Stimulated activated CD4-positive, alpha-beta T cell treated with anti-CD3 and anti-CD28 coated beads, Interleukin-1b, Interleukin-23, amount 100 ng/mL, for 1 hour (primary cell): ENCODE results near the gene THBD.
"Not testable (repeated sequence)": the region's sequence is repeated elsewhere in the genome, so short reads cannot be mapped to it uniquely, and the experiment has no call there.

ENCODE experiments used
- DNase-seq, 2 donors: peaks; one replicate each; pipeline ENCODE4 v3.0.0-alpha.2; 2020; ENCODE audit warnings: low read depth in 2 of 2

The THBD gene

DNA sequence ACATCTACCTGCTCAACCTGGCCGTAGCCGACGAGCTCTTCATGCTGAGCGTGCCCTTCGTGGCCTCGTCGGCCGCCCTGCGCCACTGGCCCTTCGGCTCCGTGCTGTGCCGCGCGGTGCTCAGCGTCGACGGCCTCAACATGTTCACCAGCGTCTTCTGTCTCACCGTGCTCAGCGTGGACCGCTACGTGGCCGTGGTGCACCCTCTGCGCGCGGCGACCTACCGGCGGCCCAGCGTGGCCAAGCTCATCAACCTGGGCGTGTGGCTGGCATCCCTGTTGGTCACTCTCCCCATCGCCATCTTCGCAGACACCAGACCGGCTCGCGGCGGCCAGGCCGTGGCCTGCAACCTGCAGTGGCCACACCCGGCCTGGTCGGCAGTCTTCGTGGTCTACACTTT lies 13.7 kb downstream of the THBD start:
- DNase-seq = no peak

DNA sequence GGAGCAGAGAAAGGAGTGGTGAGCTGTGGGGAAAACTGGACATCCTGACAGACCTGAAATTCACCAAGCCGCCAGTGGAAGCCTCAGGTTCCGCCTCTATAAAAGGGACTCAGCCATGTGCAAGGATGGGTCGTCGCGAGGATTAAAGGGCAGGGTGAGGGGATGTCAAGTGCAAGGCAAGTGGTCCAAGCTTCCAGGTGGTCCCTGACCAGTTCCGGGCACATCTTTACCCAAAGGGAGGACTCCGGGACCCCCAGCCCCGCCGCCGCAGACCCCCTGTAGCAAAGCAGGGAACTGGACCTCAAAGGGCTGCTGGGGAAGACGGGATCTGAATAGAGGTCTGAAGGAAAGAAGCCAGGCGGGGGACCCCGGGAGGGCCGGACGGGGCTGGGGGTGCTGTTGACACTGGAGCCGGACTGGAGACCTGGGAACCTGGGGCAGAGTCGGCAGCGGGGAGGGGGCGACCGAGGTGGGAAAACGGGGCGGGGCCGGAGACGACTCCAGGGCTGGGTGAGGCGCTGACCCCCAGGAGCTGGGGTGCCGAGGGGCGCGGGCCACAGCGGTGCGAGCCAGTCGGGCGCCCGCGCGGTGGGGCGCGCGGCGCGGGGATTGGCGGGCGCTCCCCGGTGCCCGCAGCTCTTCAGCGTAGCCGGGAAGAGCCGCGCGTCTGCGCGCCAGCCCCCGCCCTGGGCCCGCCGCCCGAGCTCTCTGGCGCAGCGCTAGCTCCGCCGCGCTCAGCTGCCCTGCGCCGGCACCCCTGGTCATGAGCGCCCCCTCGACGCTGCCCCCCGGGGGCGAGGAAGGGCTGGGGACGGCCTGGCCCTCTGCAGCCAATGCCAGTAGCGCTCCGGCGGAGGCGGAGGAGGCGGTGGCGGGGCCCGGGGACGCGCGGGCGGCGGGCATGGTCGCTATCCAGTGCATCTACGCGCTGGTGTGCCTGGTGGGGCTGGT lies 14.5 kb downstream of the THBD start, which contains the start of gene SSTR4:
SSTR4 (plus strand) TSS at position 592 of the 951 bp plus-strand sequence; CDS start at position 764, 172 bp downstream.
- DNase-seq = no peak

DNA sequence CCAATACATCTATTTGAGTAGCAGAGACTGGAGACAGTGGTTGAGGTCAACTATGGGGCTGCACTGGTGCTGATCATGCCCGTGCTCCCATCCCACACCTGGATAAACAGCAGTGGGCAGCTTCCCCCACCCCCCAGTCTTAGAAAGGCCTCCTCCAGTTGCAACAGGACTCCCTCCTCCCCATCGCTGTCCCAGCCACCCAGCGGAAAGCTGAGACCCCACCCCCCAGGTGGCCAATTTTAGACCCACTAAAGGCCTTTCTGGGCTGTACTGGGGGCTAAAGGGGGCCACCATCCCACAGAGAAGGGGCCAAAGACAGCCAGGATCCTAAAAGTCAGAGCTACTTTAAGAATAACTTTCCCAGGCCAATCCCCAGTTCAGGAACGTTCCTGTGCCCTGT lies 15.6 kb downstream of the THBD start:
- no peak for DNase-seq

DNA sequence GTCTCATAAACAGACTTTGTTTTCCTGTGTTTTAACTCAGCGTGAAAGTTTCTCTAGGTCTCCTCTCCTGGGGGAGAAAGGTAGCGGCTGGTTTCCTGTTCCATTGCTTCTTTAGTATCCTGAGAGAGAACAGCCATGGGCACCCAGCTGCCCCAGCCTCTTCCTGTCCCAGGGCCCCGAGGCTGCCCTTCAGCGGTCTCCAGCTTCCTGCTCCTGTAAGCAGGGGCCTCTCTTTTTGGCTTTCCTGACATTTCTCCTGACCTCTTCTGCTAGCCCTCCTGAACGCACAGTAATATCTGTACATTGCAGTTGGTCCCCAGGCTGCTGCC lies 16.8 kb downstream of the THBD start:
- no peak for DNase-seq

DNA sequence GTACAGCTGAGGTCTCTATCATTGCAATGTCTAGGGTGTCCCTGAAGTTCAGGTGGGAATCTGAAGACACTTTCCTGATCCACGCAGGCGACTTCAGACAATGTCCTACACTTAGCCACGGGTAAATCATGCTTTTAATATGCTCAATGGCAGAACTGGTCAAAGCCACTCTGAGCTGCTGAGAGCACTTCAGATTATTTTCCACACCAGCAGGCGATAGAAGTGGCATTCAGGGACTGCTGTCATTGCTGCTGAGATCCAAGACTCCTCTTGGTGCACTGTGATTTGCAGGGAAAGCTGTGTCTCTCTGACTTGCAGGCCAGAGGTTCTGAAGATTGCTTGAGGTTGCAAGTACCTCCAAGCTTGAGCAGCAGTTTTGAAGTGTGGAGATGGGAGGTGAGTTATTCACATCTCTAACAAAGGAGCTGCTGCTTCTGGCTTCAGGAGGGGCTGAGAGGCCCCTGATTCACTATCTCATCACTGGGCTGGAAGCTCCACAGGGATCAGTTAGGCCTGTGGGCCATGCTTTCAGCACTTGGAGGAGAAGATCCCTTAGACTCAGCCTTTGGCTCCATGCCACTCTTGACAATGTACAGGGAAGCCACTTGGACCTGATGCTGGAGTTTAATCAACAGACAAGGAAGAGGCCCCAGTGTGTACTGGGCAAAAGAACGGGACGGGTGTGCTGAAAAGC lies 17.3 kb downstream of the THBD start:
- no peak for DNase-seq

DNA sequence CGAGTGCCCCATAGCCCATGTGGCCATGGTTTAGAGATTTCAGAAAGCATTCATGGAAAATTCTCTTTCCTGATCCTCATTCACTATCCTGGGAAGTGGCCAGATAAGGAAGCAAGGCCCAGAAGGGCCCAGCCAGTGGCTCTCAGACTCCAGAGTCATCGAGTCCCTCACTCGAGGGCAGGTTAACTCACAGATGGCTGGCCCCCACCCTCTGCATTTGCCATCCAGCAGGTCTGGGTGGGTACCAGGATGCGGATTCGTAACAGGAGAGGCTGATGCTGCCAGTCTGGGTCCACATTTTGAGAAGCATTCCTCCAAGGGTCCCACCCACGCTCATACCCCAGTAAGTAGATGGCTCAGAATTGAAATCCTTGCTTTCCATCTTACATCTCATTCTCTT lies 18.1 kb downstream of the THBD start:
- no peak for DNase-seq

DNA sequence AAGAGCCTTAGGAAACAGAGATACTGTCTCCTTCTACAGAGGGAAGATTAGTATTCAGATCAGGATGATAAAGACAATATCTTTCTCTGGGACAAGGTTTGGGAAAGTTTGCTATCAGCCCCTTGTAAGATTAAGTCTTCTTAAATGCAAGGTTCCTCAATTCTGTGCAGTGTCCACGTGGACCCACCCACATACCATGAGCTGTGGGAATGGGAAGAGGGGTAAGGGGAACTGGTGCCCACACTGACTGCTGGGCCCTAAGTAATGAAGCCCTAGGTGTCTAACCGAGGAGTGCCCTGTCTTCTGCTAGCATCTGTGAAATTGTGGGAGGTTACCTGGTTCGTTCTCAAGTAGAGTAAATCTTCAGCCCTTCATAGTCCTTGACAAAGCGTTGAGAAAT lies 20.1 kb downstream of the THBD start:
- DNase-seq = no peak

DNA sequence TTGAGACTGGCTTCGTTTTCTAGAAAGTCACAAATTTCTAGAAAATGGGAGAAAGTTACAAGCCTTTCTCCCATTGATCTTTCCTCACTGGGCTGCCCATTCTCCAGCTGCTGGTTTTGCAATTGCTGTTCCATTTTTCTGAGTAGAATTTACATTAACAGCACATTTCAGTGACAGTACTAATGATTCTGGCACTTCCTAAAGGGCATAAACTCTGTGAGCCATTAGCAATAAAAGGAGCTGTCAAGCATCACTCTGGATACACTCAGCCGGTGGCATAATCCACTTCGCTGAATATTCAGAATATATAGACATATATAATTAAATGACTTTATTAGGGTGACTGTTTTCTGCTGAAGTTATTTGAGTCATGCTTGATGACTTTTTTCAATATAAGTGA lies 21.1 kb downstream of the THBD start:
- DNase-seq = no peak

DNA sequence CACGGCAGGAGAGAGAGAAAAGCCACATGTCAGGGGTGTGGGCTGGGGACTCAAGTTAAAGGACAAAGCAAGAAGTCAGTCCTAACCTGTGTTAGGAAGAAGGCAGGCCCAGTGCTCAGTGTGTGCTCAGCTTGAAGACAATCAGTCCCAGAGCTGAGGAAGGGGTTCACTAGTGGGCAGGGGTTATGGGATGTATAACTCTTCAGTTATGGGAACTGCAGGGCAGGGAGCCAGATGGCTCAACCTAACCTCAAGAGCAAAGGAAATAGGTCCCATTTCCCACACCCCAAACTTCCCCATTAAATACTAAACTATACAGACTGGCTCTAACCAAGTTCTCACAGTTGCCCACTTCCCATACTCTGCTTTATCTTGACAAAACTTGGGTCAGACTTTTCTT lies 21.8 kb downstream of the THBD start:
- DNase-seq = no peak

DNA sequence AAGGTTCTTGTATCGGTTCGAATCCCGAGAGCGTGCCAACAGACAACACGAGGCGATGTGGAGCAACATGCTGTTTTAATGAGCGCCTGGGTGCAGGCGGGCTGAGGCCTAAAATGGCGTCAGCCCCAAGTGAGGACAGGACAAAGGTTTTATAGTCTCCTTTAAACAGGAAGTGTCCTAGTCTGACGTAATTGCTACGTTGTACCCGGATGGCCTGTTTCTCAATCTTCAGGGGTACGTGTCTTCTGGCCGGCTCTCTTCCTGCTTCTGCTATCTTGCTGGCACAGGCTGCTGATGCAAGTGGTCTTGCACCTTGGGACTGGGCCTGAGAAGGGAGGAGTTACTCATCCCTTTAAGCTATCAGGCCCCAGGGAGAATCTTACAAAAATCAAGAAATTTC lies 24.0 kb downstream of the THBD start:
- DNase-seq = not testable (repeated sequence)

DNA sequence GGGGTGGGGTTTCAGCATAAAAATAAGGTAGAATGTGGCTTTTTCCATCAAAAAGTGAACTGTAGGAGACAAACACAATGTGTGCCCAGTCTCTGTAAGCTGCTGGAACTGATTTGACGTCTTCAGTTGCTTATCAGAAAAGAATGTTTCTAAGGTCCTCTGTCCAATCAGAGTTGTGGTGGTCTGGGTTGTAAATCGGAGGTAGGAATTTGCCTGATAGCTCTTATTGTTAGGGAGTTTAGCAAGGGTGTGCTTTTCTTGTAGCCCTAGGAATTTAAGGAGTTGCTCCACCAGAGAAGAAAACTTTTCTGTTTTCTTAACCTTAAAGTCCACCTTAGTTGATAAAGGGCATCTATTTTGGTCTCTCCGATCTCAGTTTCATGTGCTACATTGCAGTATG lies 24.8 kb downstream of the THBD start:
- DNase-seq = no peak

DNA sequence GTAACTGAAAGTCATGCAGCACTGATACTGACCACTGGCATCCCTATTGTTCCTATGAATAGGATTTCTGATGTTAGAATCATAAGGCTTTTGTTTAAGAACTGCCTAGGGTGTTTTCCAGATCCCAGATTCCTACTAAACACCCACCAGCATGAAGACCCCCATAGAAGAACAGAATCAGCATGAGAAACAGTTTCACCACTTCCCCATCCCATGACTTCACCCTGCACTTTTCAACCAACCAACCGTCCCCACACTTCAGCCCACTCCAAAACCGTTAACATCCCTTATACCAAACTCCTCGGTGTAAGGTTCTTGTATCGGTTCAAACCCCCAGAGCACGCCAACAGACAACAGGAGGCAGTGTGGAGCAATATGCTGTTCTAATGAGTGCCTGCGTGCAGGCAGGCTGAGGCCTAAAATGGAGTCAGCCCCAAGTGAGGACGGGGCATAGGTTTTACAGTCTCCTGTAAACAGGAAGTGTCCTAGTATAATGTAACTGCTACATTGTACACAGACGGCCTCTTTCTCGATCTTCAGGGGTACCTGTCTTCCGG lies 25.8 kb downstream of the THBD start:
- DNase-seq = no peak

DNA sequence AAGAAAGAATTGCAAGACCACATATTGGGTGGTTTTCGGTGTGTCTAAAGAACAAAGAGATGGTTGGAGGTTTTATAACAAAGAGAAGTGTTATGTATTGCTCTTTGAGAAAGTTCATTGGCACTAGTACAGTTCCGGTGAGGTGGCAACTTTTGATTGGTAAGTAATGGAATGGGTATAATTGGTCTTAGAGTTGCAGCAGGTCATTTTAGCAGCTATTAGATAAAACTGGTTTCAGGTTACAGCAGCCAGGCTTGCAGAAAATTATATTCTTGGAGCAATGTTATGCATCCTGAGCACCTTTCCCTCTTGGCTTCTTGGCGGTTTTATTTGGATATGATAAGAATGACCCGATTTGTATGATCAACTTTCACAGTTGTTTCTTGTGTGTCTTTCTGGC lies 26.6 kb downstream of the THBD start:
- no peak for DNase-seq

DNA sequence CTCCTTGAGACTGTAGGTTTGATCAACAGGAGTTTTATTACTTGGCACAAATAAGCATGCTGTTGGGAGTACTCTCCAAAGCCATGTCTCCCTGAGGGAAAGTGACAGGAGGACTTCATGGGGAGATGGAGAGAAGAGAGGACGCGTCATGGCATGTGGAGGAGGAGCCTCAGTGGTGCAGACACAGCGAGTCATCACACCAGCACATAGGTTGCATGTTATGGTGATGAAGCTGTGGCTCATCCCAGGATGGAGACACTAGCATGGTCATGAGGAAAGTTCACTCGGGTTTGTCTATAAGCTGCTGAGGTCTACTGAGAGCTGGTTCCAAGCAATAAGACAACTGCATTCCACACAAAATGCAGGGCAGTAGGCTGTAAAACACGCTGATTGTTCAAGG lies 27.5 kb downstream of the THBD start:
- DNase-seq = no peak

DNA sequence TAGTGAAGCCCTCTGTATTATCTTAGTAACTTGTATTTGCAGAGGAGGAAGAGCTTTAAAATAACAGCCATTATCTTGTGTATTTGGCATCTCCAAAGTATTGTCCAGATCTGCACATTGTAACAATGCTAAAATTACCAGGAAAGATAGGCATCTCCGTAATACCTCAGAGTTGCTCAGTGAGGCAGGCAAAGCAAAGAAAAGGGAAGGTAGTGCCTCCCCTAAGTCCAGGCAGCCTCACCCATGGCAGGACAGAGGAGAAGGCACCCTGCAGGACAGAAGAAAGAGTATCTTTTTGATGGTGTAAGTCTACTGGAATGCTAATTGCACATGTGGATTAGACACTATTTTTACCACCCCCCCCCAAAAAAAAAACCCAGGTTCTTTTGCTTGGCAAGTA lies 27.9 kb downstream of the THBD start:
- DNase-seq = no peak

DNA sequence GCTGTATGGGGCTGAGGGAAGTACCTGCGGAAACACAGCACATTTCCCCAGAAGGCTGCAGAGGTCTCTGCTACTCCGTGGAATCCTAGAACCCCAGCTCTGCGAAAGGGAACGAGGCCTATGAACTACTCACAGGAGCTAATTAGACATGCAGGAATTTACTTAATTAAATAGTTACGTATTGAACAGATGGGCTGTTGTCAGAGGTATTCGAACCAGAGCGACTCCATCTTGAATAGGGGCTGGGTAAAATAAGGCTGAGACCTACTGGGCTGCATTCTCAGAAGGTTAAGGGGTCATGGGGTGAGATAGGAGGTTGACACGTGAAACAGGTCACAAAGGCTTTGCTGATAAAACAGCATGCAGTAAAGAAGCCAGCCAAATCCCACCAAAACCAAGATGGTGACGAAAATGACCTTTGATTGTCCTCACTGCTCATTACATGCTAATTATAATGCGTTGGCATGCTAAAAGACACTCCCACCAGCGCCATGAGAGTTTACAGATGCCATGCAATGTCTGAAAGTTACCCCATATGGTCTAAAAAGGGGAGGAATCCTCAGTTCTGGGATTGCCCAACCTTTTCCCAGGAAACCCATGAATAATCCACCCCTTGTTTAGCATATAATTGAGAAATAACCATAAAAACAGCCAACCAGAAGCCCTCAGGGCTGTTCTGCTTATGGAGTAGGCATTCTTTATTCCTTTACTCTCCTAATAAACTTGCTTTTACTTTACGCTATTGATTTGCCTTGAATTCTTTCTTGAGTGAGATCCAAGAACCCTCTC lies 29.0 kb downstream of the THBD start:
- DNase-seq = no peak

DNA sequence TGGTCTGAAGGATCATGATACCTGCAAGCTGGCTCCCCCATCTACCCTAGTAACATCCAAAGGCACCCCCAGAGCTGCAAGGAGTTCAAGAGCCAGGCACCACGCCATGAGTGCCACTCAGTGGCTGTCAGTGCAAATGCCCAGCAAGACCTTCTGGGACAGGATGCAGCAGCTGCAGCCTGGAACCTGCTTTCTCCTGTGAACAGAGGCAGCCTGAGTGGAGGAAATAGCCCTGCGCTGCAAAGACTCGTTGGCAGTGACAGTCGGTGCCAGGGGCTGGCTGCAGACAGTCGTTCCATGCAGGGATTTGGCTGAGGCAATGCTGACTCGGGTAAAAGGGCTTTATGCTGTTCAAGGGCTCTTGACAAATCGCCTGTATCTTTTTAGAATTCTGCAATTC lies 30.1 kb downstream of the THBD start:
- DNase-seq = no peak

DNA sequence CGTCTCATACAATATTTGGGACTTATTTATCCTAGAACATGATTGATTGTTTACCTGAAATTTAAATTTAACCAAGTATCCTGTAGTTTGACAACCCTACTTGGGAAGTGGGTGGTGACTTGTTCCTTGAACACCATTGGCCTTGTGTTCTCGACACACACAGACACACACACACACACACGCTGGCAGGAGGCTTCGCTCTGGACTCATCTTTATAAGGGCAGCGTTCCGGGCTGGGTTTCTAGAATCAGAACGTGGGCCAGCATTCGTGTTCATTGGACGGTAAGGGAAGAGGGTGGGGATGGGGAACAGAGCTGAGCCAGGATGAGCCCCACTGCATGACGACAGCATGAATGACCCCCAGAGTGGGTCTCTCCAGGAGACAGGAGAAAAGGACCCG lies 30.5 kb downstream of the THBD start:
- no peak for DNase-seq

DNA sequence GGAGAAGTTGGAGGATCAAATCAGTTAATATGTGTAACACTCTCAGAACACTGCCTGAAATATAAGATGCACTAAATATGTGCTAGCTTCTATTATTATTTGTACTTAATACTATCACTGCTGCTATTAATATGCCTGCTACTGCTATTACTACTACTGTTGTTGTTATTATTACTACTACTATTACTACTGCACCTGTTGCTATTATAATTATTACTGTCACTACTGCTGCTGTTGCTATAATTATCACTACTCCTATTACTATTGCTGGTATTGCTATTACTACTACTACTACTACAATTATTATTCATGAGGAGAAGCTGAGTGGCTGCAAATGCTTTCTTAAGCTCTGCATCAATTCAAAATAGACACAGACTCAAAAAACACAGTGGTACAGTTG lies 31.0 kb downstream of the THBD start:
- DNase-seq = no peak

DNA sequence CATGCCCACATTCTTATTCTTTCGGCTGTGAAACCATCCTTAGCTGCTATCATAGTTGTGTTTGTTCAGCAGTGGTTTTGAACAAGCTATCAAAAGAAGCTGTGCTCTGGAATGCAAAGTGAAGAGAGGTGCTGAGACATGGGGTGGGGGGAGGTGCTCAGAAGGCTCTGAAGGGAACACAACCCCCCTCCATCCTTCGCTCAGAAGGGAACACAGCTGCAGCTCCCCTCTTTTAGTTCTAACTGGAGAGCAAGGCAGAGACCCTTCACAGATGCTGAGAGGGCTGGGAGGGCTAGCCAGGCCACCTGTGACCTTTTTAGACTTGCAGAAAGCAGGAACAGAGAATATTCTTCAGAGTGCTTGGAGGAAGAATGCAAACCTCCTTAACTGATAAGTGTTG lies 32.0 kb downstream of the THBD start:
- DNase-seq = no peak

DNA sequence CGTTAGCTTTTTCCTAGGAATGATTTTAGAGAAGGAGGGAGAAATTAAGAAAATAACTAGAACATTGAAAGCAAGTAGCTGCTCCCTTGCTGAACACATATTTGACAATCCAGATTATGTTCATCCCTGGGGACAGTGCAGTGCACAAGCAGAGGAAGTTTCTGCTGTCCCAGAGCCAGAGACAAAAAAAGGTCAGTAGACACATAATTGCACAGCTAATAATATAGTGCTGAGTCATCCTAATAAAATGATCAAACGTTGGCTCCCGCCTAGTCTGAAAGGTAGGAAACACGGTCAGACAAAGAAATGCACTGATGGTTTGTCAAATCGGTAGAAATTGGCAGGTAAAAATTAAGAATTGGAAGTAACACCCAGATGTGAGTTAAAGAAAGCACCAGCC lies 36.0 kb downstream of the THBD start:
- DNase-seq = no peak

DNA sequence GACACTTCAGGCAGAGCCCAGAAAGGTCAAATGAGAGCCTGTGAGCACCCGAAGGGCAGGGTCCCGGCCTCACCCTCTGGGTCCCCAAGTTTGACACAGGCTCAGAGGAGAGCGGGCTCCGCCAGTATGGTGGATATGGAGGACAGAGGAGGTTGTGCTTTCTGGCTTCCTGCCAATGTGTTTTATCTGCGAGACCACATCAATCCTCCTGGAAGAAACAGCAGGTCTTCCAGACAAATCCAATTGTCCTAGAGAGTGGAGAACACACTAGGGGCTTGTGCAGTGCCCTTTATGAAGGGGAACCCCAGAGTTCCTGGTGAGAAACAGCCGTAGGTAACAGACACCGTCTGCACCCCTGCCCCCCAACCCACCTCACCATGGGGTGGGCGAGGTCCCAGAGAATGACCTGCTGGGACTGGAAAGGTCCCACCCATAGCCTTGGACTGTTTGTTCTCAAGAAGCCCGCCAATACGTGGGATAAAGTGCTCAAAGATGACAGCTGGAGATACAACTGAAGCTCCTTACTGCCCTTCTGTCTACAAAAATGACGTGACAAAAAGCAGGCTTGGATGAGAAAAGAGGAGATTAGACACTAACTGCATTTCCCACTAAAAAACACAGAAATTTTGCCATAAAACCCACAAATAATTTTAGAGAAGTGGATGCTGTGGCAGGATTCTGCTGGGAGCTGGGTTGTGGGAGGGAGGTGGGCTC lies 38.3 kb downstream of the THBD start:
- DNase-seq = no peak
